Fibroblast of peridontal ligament (primary cell): ENCODE measurements around the gene SGSM2.

Source experiments
- DNase-seq: peaks from one replicate; pipeline ENCODE4 v3.0.0-alpha.2; 2010; ENCODE audit errors: extremely low read depth

SGSM2 gene

GRCh38 chr17:2398182-2398581, 60.9 kb downstream of the SGSM2 start:
- DNase-seq, result no peak

- DNase-seq, result peak; percentile 68
These were observed 61.6 kb downstream of the SGSM2 start for GRCh38 chr17:2398655-2399571.

DNA sequence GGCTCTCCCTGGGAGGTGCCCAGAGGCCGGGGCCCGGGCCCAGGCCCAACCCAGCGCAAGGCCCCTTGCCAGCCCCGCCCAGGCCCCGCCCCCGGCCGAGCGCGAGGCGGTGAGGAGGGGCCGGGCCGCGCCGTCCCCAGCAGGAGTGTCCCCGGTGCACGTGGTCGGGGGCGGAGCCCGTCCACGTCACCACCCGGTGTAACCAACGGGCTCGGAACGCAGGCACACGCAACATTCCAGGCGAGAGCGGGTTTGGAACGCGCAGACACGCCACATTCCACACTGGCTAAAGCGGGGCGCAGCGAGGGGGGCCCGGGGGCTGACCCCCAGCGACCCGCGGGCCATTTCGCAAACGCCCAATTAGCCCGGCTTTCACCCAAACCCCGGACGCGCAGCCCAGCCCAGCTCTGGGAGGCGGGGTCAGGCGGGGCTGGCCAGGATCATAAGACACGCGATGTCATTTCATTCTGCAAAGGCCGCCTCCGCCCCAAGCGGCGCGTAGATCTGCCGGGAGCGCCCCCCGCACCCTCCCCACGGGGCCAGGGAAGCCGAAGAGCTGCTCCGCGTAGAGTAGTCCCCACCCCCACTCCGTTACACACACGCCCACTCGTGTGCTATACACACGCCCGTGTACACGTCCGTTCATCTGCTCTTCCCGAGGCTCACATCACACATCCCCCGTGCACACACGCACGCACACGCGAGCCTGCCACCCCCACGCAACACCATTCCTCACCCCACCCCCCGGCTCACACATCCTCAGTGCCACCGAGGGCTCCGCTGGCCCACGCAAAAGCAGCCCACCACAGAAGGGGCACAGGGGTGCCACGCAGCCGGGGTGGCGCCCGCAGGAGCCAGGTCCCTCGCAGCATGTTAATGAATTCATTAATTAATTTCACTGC, 62.5 kb downstream of the SGSM2 start:
- DNase-seq, result peak; percentile 96

DNA sequence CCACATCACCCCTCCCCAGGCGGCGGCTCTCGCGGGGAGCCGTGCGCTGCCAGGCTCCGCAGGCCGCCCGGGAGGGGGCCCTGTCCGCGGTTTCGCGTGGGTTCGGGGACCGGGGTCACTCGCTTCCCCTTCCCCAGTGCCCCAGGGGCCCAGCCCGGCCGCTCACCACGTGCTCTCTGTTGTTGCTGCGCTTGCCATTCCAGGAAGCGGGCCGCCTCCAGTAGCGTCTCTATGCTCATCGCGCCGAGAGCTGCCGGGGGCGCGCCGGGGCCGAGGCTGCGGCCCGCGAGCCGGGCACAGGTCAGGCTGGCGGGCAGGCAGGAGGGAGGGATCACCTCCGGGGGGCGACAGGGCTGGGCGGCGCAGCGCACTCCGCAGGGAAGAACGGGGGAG, 63.2 kb downstream of the SGSM2 start:
- no peak for DNase-seq

- DNase-seq, result no peak
These were observed 63.6 kb downstream of the SGSM2 start, which contains the start of gene MNT for GRCh38 chr17:2400877-2401425. Gene MNT, minus strand, starts transcription at chr17:2401060. Its CDS starts 348 bp downstream, at chr17:2400712.

DNA sequence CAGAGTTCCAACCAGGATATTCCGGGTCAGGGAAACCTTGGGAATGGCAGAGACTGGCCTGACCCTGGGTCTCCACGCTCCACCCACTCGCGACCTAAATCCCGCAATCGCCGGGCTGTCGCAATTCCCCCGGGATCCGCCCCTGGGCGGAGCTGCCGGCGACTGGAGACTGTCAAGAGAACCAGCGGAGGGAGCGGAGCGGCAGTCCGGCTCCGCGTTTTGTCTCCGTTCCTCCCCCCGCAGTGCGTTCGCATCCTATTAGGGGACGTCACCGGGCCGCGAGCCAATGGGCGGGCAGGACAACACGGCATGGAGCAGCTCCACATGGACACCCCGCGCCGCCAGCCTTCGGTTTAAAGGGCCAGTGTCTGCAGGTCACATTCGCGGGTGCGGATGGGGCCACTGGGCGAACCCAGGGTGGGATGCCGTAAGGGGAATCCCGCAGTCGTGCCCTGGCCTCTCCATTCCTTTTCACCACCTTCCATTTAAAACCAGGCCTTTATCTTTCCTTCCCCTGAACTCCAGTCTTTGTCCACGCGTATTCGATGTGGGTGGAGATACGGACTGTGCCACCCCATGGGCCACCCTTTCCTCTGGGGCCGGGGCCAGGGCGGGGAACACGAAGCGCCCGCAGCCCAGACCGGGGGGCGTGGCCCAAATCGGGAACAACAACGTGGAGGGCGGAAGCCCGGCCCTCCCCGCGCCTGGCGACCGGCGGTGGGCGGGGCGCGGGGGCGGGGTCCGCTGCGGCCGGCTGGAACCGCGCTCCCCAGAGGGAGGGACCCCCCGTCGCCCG, 64.3 kb downstream of the SGSM2 start:
- DNase-seq, result peak; percentile 99

GRCh38 chr17:2402544-2402943, 65.2 kb downstream of the SGSM2 start:
- DNase-seq, result no peak

GRCh38 chr17:2403044-2403443, 65.7 kb downstream of the SGSM2 start:
- no peak for DNase-seq

GRCh38 chr17:2405247-2405926, 68.1 kb downstream of the SGSM2 start:
- DNase-seq, result peak; percentile 93

DNA sequence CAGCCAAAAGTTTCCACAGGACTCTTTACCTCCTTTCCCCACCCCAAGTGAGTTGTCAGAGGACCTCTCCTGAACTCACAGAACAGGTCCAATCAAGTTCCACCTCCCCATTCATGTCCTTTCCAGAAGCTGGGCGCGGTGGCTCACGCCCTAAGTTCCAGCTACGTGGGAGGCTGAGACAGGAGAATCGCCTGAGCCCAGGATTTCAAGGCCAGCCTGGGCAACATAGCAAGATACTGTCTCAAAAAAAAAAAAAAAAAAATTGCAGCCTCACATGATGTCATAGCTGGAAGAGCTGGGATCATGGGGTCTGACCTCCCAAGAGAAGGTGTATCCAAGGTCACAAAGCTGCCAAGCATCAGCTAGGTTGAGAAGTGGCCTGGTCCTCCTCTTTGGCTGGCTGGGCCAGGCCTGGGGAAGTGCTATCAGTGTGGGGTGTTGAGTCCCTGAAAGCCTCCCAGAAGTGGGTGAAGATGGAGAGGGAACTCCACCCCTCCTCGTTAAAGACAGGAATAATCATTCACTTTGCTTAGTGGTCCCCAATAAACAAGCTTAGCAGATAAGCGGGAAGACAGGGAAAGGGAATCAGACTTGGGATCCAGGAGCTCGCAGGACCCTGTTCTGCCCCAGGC, 69.1 kb downstream of the SGSM2 start:
- DNase-seq, result no peak

DNA sequence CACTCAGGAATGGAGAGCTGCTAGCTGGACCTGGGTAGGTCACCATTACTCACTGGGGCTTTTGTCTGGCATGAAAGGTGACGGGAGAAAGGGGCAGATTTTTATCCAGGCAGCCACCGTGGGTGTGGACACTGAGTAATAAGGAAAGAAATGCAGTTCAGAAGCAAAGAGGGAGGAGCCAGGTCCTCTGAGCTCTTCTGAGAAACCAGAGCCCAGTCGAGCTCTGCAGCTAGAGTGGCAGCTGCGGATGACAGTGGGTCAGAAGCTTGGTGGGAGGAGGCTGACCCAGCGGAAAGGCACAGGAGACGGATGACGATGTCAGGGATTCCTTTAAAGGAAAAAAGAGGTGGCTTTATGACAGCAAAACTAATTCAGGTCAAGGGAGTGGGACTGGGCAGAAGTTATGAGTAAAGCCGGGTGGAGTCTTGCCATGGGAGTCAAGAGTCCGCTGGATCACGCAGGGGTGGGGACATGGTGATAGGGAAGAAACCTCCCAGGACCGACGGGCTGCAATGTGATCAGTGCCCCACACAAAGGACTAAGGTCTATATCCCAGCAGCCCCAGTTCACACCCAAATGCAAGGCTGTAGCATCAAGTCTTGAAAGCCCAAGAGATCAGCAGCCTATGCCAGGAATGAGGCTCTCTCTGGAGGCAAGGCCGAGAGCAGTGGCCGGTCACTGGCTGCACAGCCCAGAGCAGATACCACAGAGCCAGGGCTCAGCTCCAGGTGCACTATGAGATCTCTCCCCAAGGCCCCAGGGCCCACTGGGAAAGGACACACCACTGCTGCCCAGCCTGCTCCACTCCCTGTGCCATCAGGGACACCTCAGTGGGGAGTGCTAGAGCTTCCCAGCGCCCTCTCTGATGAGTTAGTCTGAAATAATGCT, 69.8 kb downstream of the SGSM2 start:
- DNase-seq, result peak; percentile 77

DNA sequence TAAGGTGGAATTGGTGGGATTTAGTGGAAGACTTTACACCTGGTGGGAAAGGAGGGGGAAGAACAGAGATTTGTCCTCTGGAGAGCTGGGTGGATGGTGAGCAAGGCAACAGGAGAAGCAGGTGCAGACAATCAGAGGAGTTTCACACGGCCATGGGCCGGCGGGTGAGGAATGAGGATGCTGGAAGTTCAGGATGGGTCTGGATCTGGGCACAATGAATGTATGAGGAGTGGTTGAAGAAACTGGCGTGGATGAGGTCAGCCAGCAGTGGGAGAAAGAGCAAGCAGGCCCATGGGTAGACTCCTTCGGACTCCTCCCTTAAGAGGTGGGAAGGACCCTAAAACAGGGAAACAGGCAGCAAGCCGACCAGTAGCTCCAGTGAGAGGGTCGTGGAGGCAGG, 73.7 kb downstream of the SGSM2 start:
- no peak for DNase-seq

DNA sequence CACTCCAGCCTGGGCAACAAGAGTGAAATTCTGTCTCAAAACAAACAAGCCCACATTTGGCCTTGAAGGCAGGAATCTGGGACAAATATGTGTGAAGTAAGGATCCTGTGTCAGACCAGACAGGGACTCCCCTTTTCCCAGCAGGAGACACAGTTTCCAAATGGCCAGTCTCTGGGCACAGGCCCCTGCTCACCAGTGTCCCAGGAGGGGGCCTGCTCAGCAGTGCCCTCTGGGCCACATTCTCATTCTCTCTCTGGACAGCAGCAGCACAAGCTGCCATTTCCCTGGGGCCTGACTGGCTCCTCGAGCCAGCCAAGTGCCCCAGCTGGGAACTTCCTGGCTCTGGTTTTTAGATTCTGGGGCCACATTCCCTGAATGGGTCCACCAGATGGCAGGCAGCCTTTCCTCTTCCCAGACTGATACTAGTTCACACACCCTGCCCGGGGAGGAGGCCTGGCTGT, 75.3 kb downstream of the SGSM2 start:
- peak; percentile 54 for DNase-seq

GRCh38 chr17:2414446-2415064, 77.3 kb downstream of the SGSM2 start:
- no peak for DNase-seq

DNA sequence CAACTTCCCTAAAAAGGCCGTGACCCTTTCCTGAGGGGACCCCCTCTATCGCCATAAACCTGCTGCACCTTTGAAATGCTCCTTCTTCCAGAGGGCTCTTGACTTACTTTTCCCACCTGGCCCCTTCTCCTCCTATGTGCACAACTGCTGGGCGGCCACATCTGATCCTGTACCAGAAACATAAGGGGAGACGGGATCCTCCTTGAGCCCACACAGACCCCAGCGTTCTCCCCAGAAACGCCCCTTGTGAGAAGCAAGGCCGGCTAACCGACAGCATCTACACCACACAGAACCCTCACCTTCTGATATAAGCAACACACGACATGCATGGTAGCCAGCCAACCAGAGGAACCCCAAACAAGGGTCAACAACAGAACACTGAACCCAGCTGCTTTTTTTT, 77.8 kb downstream of the SGSM2 start:
- DNase-seq, result no peak

DNA sequence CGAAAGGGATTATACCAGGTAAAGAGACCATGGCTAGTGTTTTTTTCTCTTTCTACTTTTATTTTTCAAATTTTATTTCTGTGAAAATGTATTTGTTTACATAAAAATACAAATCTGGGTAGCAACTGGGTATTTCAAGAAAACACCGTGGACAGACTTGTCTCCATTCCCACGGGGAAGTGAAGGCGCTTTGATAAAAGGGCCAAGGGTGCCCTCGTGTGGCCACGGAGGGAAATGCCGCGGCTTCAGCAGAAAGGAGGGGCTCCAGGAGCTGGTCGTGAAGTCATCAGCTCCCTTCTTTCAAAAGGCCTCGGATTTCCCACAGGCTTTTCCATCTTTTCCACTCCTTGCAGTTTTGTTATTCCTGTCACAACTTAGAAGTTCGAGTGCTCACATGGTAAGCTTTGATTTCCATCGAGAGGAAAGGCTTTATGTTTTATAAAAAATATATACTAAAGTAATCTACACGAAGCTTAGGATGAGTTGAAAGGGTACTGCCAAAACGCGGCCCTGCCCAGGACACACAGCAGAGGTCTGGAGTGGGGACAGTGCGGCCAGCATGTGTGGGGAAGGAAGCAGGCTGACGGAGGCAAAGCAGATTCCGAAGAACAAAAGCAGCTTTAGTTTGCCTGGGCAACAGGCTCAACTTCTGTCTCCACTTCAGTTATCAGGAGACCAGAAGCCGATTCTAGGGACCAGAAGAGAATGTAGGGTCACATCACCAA, 78.9 kb downstream of the SGSM2 start:
- peak; percentile 93 for DNase-seq

GRCh38 chr17:2418572-2418971, 81.3 kb downstream of the SGSM2 start:
- peak; percentile 61 for DNase-seq

DNA sequence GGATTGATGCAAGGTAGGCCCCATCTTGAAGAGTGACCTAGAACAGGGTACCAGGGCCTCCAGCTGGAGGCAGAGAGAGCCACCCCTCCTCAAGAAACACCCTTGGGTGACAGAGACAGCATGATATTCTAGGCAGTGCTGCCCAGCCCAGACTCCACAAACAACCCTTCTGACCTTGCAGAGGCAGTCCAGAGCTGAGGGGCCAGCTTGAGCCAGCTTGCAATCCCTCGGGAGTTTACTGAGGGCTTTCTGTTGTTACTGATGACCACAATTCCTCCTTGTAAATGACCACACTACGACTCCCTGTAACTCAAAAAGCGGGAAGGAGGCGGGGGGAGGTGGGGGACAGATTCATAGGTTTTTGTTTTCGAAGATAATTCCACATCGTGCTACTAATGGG, 82.2 kb downstream of the SGSM2 start:
- no peak for DNase-seq
